SJSA1 (cell line): ENCODE results near the gene SLIT1. TPM values are rescaled to one million over a fixed set of nuclear protein-coding genes. Genes with fewer than 3 reads are reported as not detected.

Source experiments
- DNase-seq, 2 experiments: peaks; one replicate each; pipeline ENCODE4 v3.0.0-alpha.2; 2015 to 2020; ENCODE audit warnings: low spot score in 2 of 2, low read depth in 1 of 2
- H3K27ac ChIP-seq: fragments of 250-450 bp; sonication (Bioruptor Pico); 2 replicates; pipeline ENCODE4 v1.5.1; 2020; ENCODE audit warnings: mild to moderate bottlenecking, moderate library complexity
- H3K27me3 ChIP-seq: fragments of 250-450 bp; sonication (Bioruptor Pico); replicated peaks from 2 replicates; pipeline ENCODE4 v1.5.1; 2020; ENCODE audit warnings: mild to moderate bottlenecking, moderate library complexity
- H3K36me3 ChIP-seq: fragments of 250-450 bp; sonication (Bioruptor Pico); 2 replicates; pipeline ENCODE4 v1.5.1; 2020; ENCODE audit warnings: mild to moderate bottlenecking
- H3K4me1 ChIP-seq: fragments of 250-450 bp; sonication (Bioruptor Pico); replicated peaks from 2 replicates; pipeline ENCODE4 v1.6.1; 2021; ENCODE audit warnings: mild to moderate bottlenecking
- H3K4me3 ChIP-seq: fragments of 250-450 bp; sonication (Bioruptor Pico); 2 replicates; pipeline ENCODE4 v1.5.1; 2020; ENCODE audit warnings: mild to moderate bottlenecking
- H3K9me3 ChIP-seq: fragments of 250-450 bp; sonication (Bioruptor Pico); replicated peaks from 2 replicates; pipeline ENCODE4 v1.5.1; 2020; ENCODE audit warnings: mild to moderate bottlenecking
- total RNA-seq: library from RNA; depleted of rRNA; stranded (reverse); fragments of >200 nt; shearing (Covaris generic); gene quantifications from 2 replicates; pipeline ENCODE4 v1.2.3, GENCODE V29; 2014; rRNA removed

Gene SLIT1
- not detected in 2 replicates for total RNA-seq

GRCh38 chr10:97185326-97186058 is at the start of gene SLIT1:
TSS of gene SLIT1 (minus strand) at chr10:97185959. CDS start at chr10:97185674, 285 bp downstream.
- no peaks in the 10 kb centered on the region for H3K36me3 ChIP-seq
- no peak within 1 kb of the TSS for H3K27ac ChIP-seq
- H3K4me3 ChIP-seq: no peak within 1 kb of the TSS
- H3K27me3 ChIP-seq: peaks cover 77% of the 10 kb centered on the region
- DNase-seq: no peak
- no peaks in the 10 kb centered on the region for H3K9me3 ChIP-seq
- peaks cover 5% of the 10 kb centered on the region for H3K4me1 ChIP-seq

- Histone ChIP-seq H3K4me1 (peaks cover under 1% of the 10 kb centered on the region), H3K27ac (no peak overlapping the region), H3K36me3 (no peaks in the 10 kb centered on the region; the same call in 1 of the 2 replicates), H3K4me3 (no peak overlapping the region), H3K9me3 (no peaks in the 10 kb centered on the region), H3K27me3 (no peaks in the 10 kb centered on the region)
- DNase-seq: no peak
Observed at GRCh38 chr10:97235353-97235752, 49.6 kb upstream of the SLIT1 start.

GRCh38 chr10:97234400-97234799 is 48.6 kb upstream of the SLIT1 start:
- H3K27me3 ChIP-seq: no peaks in the 10 kb centered on the region
- no peaks in the 10 kb centered on the region for H3K9me3 ChIP-seq
- no peak overlapping the region for H3K4me3 ChIP-seq
- H3K36me3 ChIP-seq: no peaks in the 10 kb centered on the region; the same call in none of the 2 replicates
- no peak for DNase-seq
- no peak overlapping the region for H3K27ac ChIP-seq
- H3K4me1 ChIP-seq: peaks cover 10% of the 10 kb centered on the region

DNA sequence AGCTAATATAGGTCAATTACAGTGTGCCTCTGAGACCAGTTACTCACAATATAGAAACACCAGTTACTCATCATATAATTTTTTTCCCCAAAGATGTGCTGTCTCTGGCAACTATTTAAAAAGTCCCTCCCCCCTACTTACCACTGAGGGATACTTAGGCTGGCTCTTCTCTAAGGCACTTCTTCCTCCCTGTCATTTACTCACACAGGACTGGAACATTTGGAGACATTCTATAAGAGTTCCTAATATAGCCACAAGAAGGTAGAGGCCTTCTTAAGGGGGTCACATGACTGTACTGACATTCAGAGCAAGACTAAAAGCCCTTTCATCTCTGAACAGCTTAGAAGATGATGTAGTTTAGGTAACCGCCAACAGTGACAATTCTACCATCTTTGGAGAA is 44.4 kb upstream of the SLIT1 start:
- H3K27ac ChIP-seq: peak overlapping the region; percentile 33
- no peaks in the 10 kb centered on the region for H3K27me3 ChIP-seq
- no peak overlapping the region for H3K4me3 ChIP-seq
- peaks cover 20% of the 10 kb centered on the region for H3K36me3 ChIP-seq
- H3K4me1 ChIP-seq: peaks cover 16% of the 10 kb centered on the region
- H3K9me3 ChIP-seq: no peaks in the 10 kb centered on the region
- peak in 1 of 2 experiments; percentile 5 for DNase-seq

- H3K27ac ChIP-seq: peak overlapping the region; percentile 33
- H3K4me3 ChIP-seq: no peak overlapping the region
- H3K9me3 ChIP-seq: no peaks in the 10 kb centered on the region
- H3K27me3 ChIP-seq: no peaks in the 10 kb centered on the region
- H3K36me3 ChIP-seq: peaks cover 20% of the 10 kb centered on the region
- H3K4me1 ChIP-seq: peaks cover 16% of the 10 kb centered on the region
- DNase-seq: peak in 1 of 2 experiments; percentile 16
Observed at GRCh38 chr10:97229322-97230015, 43.7 kb upstream of the SLIT1 start.

DNA sequence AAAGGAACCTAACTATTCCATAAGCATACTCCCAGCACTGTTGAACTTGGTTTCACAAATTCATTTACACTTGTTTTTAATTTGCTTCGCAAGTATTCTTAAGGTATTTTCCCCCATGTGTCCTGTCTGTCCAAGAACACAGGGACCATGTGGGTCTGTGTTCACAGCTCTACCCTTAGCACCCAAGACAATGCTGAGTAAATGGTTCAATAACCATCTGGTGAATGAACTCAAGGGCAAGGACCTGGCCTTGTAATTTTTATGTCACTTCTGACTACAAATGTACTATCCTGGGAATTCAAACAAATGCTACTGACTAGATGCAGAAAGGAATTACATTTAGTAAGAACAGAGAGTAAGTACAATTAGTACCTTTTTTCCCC is 43.0 kb upstream of the SLIT1 start:
- H3K36me3 ChIP-seq: peaks cover 20% of the 10 kb centered on the region
- no peaks in the 10 kb centered on the region for H3K9me3 ChIP-seq

GRCh38 chr10:97228130-97228774 is 42.5 kb upstream of the SLIT1 start:
- H3K9me3 ChIP-seq: no peaks in the 10 kb centered on the region
- H3K27me3 ChIP-seq: no peaks in the 10 kb centered on the region
- no peak for DNase-seq
- H3K4me3 ChIP-seq: no peak overlapping the region
- no peak overlapping the region for H3K27ac ChIP-seq
- H3K4me1 ChIP-seq: peaks cover 16% of the 10 kb centered on the region
- peaks cover 20% of the 10 kb centered on the region for H3K36me3 ChIP-seq

More for the DNA sequence above, 43.0 kb upstream of the SLIT1 start:
- Histone ChIP-seq H3K4me3 (no peak overlapping the region), H3K27ac (peak overlapping the region; percentile 33; the same call in 1 of the 2 replicates), H3K27me3 (no peaks in the 10 kb centered on the region), H3K4me1 (peaks cover 16% of the 10 kb centered on the region)
- DNase-seq: no peak

GRCh38 chr10:97226398-97226797 is 40.6 kb upstream of the SLIT1 start:
- no peak overlapping the region for H3K4me3 ChIP-seq
- H3K36me3 ChIP-seq: peaks cover 20% of the 10 kb centered on the region
- H3K27ac ChIP-seq: no peak overlapping the region
- H3K9me3 ChIP-seq: no peaks in the 10 kb centered on the region
- H3K4me1 ChIP-seq: peaks cover 16% of the 10 kb centered on the region
- H3K27me3 ChIP-seq: no peaks in the 10 kb centered on the region
- no peak for DNase-seq

DNA sequence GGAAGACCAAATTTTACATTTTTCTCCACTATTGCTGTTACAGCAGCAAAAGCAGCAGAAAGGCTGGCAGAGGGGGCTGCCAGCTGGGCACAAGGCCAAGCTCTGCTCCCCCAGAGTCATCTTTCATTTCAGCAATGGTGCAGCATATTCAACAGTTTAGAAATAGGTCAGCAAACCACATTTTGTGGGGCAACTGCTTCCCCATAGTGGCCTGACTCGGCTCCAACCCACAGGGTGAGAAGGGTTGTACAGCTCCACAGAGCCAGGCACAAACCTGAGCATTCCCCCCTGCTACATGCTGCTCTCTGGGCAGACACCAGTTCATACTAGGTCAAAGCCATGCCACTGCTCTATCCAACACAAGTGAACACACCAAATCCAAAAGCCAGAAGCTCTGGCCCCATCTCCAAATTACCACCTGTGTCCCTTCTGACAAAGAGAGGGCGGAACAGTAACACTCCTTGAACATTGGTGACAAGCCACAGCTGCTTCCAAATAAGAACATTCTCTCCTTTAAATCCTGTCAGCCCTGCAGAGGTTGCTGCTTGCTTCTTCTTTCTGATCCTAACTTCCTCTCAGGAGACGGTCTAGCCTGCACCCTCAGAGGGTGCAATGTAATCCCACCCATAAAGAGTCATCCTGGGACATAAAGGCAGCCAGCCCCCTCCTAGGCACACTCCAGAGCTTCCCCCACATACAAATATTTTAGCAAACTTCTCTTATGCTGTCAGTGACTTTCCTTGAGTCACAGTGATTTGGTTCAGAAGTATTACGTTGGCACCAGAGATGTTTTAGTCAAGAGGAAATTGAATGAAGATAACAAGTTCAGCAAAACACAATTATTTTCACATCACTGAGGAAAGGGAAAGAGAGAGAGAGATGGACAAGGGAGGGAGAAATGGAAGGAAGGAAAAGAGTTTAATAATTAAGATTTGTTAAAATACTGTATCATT is 39.0 kb upstream of the SLIT1 start:
- H3K9me3 ChIP-seq: no peaks in the 10 kb centered on the region
- H3K36me3 ChIP-seq: peaks cover 20% of the 10 kb centered on the region
- DNase-seq: no peak
- H3K27me3 ChIP-seq: no peaks in the 10 kb centered on the region
- H3K27ac ChIP-seq: no peak overlapping the region
- peaks cover 10% of the 10 kb centered on the region for H3K4me1 ChIP-seq
- H3K4me3 ChIP-seq: no peak overlapping the region

DNA sequence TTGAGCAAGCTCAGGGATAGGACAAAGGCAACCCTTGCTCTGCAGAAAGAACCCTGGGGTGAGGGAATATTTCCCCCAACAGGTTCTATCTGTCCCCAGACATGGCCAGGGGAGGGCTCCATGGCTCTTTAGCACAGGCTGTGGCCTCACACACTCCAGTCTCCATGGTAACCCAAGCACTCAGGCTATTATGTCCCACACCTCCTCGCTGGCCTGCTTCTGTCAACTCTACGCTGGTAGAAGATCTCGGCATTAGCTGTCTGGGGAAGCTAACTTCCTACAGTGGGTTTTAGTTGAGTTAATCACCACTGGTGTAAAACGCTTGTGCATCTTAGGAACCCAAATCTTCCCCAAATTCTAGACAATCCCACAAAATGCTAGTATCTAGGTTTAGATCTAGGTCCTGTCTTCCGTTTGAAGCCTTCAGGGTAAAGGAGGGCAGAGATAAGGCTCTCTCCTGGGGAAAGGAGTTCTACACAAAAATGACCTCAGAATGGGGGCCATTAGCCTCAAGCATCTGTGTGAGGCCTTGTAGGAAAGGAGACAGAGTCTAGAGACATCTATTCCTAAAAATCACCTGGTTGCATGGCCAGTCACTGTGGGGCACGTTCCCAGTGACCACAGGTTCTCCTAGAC is 36.7 kb upstream of the SLIT1 start:
- peaks cover 3% of the 10 kb centered on the region; the same call in 1 of the 2 replicates for H3K4me1 ChIP-seq
- H3K27ac ChIP-seq: no peak overlapping the region
- no peak for DNase-seq
- no peaks in the 10 kb centered on the region for H3K9me3 ChIP-seq
- no peak overlapping the region for H3K4me3 ChIP-seq
- no peaks in the 10 kb centered on the region for H3K27me3 ChIP-seq
- H3K36me3 ChIP-seq: peaks cover 2% of the 10 kb centered on the region; the same call in 1 of the 2 replicates

GRCh38 chr10:97220355-97220754 is 34.6 kb upstream of the SLIT1 start:
- Histone ChIP-seq H3K4me1 (peaks cover 3% of the 10 kb centered on the region; the same call in 1 of the 2 replicates), H3K27me3 (no peaks in the 10 kb centered on the region), H3K4me3 (no peak overlapping the region), H3K9me3 (no peaks in the 10 kb centered on the region), H3K36me3 (no peaks in the 10 kb centered on the region), H3K27ac (no peak overlapping the region)
- no peak for DNase-seq

DNA sequence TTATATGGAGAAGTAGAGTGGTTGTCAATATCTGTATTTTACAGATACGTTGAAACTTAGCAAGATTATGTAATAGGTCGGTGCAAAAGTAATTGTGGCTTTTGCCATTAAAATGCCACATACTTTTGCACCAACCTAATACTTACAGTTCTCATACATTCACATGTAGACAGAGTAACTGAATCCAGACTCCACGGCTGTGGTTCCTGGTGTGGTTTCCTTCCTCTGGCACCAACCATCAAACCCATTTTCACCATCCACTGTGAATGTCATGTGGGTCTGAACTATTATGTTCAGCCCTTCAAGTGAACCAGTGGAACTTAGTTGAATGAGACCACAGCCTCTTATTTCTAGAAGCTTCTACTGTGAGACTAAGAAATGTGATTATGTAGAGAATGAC is 31.5 kb upstream of the SLIT1 start:
- Histone ChIP-seq H3K4me1 (peaks cover 3% of the 10 kb centered on the region; the same call in 1 of the 2 replicates), H3K9me3 (no peaks in the 10 kb centered on the region), H3K4me3 (no peak overlapping the region), H3K36me3 (no peaks in the 10 kb centered on the region), H3K27me3 (no peaks in the 10 kb centered on the region), H3K27ac (no peak overlapping the region)
- DNase-seq: no peak
